IPS-20b (cell line): ENCODE data around the gene PAPPA2.
"Not testable (repeated sequence)": the region's sequence is repeated elsewhere in the genome, so short reads cannot be mapped to it uniquely, and the experiment has no call there.

ENCODE experiments used
- H3K27ac ChIP-seq: one replicate; pipeline ENCODE4 v1.5.1; 2013; ENCODE audit warnings: low read length
- H3K27me3 ChIP-seq: 2 replicates; pipeline ENCODE4 v1.6.1; 2013; ENCODE audit warnings: mild to moderate bottlenecking, low read length, inconsistent platforms; ENCODE audit not compliant: insufficient read depth
- H3K36me3 ChIP-seq: 2 replicates; pipeline ENCODE4 v1.6.1; 2013; ENCODE audit warnings: low read depth, mild to moderate bottlenecking, inconsistent platforms, low read length, moderate library complexity; ENCODE audit not compliant: insufficient read depth
- H3K4me1 ChIP-seq: 2 replicates; pipeline ENCODE4 v1.6.1; 2013; ENCODE audit warnings: mild to moderate bottlenecking, control low read depth, inconsistent platforms, low read length, moderate library complexity; ENCODE audit not compliant: insufficient read depth
- H3K4me3 ChIP-seq: 2 replicates; pipeline ENCODE4 v1.5.1; 2013; ENCODE audit warnings: mild to moderate bottlenecking, low read length, inconsistent platforms
- H3K9ac ChIP-seq: 2 replicates; pipeline ENCODE4 v1.6.1; 2013; ENCODE audit warnings: low read depth, mild to moderate bottlenecking, inconsistent platforms, low read length, moderate library complexity
- H3K9me3 ChIP-seq: 2 replicates; pipeline ENCODE4 v1.6.1; 2013; ENCODE audit warnings: mild to moderate bottlenecking, low read depth, low read length, inconsistent platforms; ENCODE audit not compliant: insufficient read depth

PAPPA2 gene, protein sequence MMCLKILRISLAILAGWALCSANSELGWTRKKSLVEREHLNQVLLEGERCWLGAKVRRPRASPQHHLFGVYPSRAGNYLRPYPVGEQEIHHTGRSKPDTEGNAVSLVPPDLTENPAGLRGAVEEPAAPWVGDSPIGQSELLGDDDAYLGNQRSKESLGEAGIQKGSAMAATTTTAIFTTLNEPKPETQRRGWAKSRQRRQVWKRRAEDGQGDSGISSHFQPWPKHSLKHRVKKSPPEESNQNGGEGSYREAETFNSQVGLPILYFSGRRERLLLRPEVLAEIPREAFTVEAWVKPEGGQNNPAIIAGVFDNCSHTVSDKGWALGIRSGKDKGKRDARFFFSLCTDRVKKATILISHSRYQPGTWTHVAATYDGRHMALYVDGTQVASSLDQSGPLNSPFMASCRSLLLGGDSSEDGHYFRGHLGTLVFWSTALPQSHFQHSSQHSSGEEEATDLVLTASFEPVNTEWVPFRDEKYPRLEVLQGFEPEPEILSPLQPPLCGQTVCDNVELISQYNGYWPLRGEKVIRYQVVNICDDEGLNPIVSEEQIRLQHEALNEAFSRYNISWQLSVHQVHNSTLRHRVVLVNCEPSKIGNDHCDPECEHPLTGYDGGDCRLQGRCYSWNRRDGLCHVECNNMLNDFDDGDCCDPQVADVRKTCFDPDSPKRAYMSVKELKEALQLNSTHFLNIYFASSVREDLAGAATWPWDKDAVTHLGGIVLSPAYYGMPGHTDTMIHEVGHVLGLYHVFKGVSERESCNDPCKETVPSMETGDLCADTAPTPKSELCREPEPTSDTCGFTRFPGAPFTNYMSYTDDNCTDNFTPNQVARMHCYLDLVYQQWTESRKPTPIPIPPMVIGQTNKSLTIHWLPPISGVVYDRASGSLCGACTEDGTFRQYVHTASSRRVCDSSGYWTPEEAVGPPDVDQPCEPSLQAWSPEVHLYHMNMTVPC (N-terminal part only)

DNA sequence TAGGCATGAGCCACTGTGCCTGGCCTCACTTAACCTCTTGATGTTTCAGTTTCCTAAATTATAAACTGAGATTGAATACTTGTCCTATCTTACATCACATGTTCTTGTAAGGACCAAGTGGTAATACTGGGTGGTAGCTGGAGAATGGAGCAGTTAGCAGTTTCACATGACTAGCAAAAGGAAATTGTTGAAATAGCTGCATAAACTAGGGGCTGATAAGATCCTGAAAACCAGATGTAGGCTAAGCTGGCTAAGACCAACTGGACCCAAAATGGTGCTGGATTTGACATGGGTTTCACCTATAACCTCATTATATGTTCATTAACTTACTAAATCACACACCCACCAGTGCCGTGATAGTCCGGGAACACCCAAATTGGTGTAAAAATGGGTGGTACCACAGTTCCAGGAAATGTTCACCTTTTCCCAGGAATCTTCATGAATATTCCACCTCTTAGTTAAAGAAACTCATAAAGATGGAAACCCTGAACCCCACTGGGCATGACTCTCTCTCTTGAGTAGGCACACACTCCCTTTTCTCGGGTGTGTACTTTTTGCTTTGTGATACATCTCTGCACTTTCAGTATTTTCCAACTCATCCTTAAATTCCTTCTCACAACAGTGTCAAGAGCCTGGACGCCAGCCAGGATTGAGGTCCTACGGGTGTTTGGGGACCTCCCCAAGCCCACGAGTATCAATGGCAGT is at the start of gene PAPPA2:
Gene PAPPA2 (plus strand): TSS at position 502 of the 705 bp plus-strand sequence. CDS start 93,148 bp downstream, outside the sequence.
- Histone ChIP-seq H3K4me3 (no peak within 1 kb of the TSS), H3K9me3 (peaks cover 6% of the 10 kb centered on the region), H3K27ac (no peak within 1 kb of the TSS), H3K36me3 (no peaks in the 10 kb centered on the region), H3K4me1 (no peaks in the 10 kb centered on the region; the same call in 1 of the 2 replicates), H3K9ac (no peak within 1 kb of the TSS), H3K27me3 (no peaks in the 10 kb centered on the region)

DNA sequence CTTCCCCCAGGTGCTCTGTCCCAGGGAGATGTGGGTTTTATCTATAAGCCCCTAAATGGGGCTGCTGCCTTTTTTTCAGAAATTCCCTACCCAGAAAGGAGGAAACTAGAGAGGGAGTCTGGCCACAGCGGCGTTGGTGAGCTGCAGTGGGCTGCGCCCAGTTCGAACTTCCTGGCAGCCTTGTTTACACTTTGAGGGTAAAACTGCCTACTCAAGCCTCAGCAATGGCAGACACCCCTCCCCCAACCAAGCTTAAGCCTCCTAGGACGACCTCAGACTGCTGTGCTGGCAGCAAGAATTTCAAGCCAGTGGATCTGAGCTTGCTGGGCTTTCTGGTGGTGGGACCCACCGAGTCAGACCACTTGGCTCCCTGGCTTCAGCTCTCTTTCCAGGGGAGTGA is 46.2 kb upstream of the PAPPA2 start:
- Histone ChIP-seq H3K4me3 (no peak overlapping the region), H3K4me1 (no peaks in the 10 kb centered on the region), H3K9me3 (no peaks in the 10 kb centered on the region), H3K9ac (no peak overlapping the region), H3K27ac (no peak overlapping the region), H3K27me3 (no peaks in the 10 kb centered on the region), H3K36me3 (no peaks in the 10 kb centered on the region)

DNA sequence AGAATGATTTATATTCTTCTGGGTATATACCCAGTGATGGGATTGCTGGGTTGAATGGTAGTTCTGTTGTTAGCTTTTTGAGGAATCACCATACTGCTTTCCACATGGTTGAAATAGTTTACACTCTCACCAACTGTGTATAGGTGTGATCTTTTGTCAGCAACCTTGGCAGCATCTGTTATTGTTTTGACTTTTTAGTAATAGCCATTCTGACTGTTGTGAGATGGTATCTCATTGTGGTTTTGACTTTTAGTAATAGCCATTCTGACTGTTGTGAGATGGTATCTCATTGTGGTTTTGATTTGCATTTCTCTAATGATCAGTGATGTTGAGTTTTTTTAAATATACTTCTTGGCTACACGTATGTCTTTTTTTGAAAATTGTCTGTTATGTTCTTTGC is 43.4 kb upstream of the PAPPA2 start:
- not testable (repeated sequence) for H3K9me3 ChIP-seq, H3K27me3 ChIP-seq, H3K9ac ChIP-seq, H3K36me3 ChIP-seq, H3K4me3 ChIP-seq, H3K27ac ChIP-seq, H3K4me1 ChIP-seq

DNA sequence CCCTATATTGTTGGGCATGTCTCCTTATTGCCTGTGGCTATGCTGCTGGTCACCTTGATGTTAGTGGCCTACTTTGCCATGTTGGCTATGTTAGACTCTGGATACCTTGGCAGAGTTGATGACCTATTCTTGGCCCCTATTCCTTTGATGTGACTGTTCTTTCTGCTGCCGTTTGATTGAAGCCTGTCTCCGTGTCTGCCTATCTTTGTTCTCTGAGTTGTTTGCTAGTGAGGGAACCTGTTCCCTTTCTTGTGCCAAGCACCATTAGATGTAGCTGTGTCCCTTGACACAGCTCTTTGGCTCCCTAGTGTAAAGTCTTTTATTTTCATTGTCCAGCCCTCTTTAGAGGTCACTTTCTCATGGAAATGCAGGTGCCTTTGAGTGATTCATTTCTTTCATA is 28.7 kb upstream of the PAPPA2 start:
- Histone ChIP-seq H3K36me3 (no peaks in the 10 kb centered on the region), H3K27ac (no peak overlapping the region), H3K27me3 (no peaks in the 10 kb centered on the region), H3K4me1 (0 out of 2 replicates have a peak, but pooled peaks cover 5% of the 10 kb centered on the region), H3K9me3 (no peaks in the 10 kb centered on the region), H3K9ac (no peak overlapping the region), H3K4me3 (no peak overlapping the region)

DNA sequence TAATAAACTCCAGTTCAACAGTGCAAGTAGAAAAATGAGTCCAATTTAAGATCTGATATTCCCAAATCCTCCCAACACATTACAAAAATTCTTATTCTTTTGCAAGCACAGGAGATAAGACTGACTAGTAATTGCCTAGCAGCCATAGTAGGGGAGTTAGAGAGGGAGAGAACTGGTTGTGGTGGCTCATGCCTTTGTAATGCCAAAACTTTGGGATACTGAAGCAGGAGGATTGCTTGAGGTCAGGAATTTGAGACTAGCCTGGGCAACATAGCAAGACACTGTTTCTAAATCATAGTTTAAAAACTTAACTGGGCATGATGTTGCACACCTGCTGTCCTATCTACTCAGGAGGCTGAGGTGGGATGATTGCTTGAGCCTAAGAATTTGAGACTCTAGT is 26.7 kb upstream of the PAPPA2 start:
- no peak overlapping the region for H3K27ac ChIP-seq
- H3K9ac ChIP-seq, result no peak overlapping the region
- H3K9me3 ChIP-seq, result no peaks in the 10 kb centered on the region
- no peaks in the 10 kb centered on the region for H3K27me3 ChIP-seq
- H3K36me3 ChIP-seq, result no peaks in the 10 kb centered on the region
- 0 out of 2 replicates have a peak, but pooled peaks cover 5% of the 10 kb centered on the region for H3K4me1 ChIP-seq
- no peak overlapping the region for H3K4me3 ChIP-seq

DNA sequence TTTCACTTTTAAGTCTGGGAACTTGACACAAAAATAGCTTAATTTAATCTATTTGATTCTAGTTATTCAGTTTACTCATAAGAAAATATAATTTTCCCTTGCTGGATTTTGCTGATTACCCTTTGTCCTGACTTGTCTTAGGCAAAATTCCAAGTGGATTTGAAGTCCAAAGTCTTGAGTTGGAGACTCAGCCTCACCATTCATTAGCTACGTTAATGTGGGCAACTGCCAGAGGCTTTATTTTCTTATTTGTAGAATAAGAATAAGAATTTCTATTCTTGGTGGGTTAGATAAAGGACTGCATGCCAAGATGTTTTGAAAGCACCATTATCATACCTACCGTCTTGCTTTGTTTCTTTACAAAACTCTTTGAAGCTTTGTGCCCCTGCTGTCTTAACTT is 22.8 kb upstream of the PAPPA2 start:
- Histone ChIP-seq H3K9ac (no peak overlapping the region), H3K27ac (no peak overlapping the region), H3K4me1 (no peaks in the 10 kb centered on the region), H3K36me3 (no peaks in the 10 kb centered on the region), H3K9me3 (no peaks in the 10 kb centered on the region), H3K4me3 (no peak overlapping the region), H3K27me3 (no peaks in the 10 kb centered on the region)

DNA sequence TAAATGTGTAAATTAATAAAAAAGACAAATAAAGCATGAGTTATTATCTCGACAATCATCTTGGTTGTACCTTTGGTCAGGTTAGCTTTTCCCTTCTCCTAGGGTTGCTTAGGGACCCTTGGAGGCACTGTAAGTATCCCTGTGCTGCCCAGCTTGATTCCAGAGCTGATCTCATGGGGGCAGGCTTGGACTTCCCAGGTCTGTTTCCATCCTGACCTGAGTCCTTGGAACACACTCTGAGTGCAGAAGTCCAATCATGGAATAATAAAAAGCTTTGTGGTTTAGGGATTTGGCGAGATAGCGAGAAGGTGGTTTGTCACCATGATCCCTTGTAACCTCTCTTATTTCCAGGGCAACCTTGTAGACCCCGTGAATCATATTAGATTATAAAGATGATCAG is 18.7 kb upstream of the PAPPA2 start:
- Histone ChIP-seq H3K4me1 (no peaks in the 10 kb centered on the region), H3K9ac (no peak overlapping the region), H3K4me3 (no peak overlapping the region), H3K27ac (no peak overlapping the region), H3K9me3 (no peaks in the 10 kb centered on the region), H3K27me3 (no peaks in the 10 kb centered on the region), H3K36me3 (no peaks in the 10 kb centered on the region)

DNA sequence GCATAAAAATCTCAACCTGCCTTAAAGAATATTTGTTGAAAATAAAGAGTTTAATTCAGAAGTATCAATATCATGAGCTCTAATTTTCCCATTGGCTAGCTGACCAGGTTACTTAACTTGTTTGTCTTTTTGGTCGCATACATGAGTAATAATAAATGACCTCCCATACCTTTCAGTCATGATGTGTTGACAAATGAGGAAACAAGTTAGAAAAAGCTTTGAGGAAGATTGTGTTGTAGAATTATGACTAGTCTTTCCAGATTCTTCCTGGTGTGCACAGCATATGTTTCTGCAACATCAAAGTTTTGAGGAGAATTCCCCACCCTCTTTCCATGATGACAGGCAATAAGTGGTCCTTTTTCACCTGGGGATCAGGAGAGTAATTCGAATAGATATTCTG is 17.6 kb upstream of the PAPPA2 start:
- Histone ChIP-seq H3K27ac (no peak overlapping the region), H3K4me1 (no peaks in the 10 kb centered on the region), H3K27me3 (no peaks in the 10 kb centered on the region), H3K9me3 (no peaks in the 10 kb centered on the region), H3K36me3 (no peaks in the 10 kb centered on the region), H3K4me3 (no peak overlapping the region), H3K9ac (no peak overlapping the region)

DNA sequence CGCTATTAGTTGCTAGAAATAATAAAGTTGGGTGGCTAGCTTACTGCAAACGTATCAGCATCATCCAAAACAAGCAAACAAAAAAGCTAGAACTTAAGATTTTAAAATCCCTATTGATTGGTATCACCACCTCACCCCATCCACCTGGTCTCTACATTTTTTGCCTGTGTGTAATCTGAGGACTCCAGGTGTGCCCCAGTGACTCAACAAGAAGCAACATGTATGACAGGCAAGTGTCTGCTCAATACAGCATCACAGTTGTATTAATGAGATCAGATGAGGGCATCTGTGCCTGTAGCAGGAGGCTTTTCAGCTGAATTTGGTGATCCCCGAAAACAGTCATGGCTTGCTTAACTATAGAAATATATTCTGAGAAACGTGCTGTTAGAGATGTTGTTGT is 14.6 kb upstream of the PAPPA2 start:
- H3K9me3 ChIP-seq, result no peaks in the 10 kb centered on the region
- no peaks in the 10 kb centered on the region for H3K4me1 ChIP-seq
- H3K27me3 ChIP-seq, result no peaks in the 10 kb centered on the region
- no peak overlapping the region for H3K27ac ChIP-seq
- no peak overlapping the region for H3K9ac ChIP-seq
- H3K4me3 ChIP-seq, result no peak overlapping the region
- no peaks in the 10 kb centered on the region for H3K36me3 ChIP-seq

DNA sequence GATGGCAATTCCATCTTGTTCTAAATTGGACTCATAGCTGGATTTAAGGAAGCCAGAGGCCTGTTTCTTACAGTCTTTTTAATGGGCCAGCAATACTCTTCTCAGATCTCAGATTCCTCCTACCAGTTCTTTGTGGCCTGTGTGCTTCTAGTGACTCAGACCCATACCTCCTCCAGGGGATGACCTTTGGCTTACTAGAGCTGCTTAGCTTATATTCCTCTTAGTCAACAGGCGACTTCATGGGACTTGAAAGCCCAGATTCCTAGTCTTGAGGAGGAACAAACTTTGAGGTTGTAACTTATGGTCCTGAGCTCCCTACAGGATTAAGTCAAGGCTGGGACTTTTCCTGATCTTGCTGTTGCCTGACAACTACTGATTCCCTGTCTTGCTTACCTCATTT is 12.4 kb upstream of the PAPPA2 start:
- Histone ChIP-seq H3K9me3 (no peaks in the 10 kb centered on the region), H3K4me1 (no peaks in the 10 kb centered on the region), H3K4me3 (no peak overlapping the region), H3K9ac (no peak overlapping the region), H3K27ac (no peak overlapping the region), H3K36me3 (no peaks in the 10 kb centered on the region), H3K27me3 (no peaks in the 10 kb centered on the region)

DNA sequence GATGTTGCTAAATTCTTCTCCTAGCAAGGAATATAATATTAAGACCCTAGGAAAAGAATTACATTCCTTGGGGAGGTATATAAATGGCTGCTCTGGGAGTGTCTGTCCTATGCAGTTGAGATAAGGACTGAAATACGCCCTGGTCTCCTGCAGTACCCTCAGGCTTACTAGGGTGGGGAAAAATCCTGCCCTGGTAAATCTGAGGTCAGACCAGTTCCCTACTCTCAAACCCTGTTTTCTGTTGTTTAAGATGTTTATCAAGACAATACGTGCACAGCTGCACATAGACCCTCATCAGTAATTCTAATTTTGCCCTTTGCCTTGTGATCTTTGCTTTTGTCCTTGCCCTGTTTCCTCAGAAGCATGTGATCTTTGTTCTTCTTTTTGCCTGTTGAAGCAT is 11.2 kb upstream of the PAPPA2 start:
- not testable (repeated sequence) for H3K4me3 ChIP-seq, H3K27me3 ChIP-seq, H3K9ac ChIP-seq, H3K36me3 ChIP-seq, H3K27ac ChIP-seq, H3K9me3 ChIP-seq, H3K4me1 ChIP-seq
